Right ventricle myocardium inferior (tissue), 1 donor: ENCODE measurements around the gene SMAD1. TPM values are rescaled to one million over a fixed set of nuclear protein-coding genes. Genes with fewer than 3 reads are reported as not detected.

Experiments
- ATAC-seq: fragments of 200-7000 bp; cut with Tn5 transposase; one replicate; pipeline ENCODE4 v1.9.1; 2020; ENCODE audit warnings: mild to moderate bottlenecking, moderate library complexity
- DNase-seq: peaks from one replicate; pipeline ENCODE4 v3.0.0; 2021; ENCODE audit errors: missing footprints
- intact Hi-C: fragments of 100-400 bp; cut with DNase I; formaldehyde crosslinking; loops from one replicate; pipeline ENCODE4 v1.11.0; 2022
- long read RNA-seq: library from polyadenylated mRNA; unstranded; transcript quantifications from one replicate; pipeline ENCODE4 v2.0.0, GENCODE V29; 2021
- total RNA-seq: library from RNA; stranded (reverse); fragmentation: NEBNext Ultra II Directional; extraction: Animal tissue kit (Norgen Biotek cat#: 25700); gene quantifications from one replicate; pipeline ENCODE4 v1.2.1, GENCODE V29; 2021
- donor health status: DM: no; HTN: yes; CAD: no; lungs with severe emphysema.

Gene SMAD1
- 12.0 TPM for total RNA-seq
- long read RNA-seq, partial matches to known transcripts: 0 of 1 reads
- long read RNA-seq, other reads (novel, unspliced or antisense): 0 of 1 reads

- intact Hi-C loops: loop anchor here (5.0 to 10.0 kb wide), 3 partner anchors 51 to 307 kb away; no protein-coding TSS in a partner anchor
- ATAC-seq (peak; percentile 95), DNase-seq (peak; percentile 90)
Observed at GRCh38 chr4:145481164-145481941, at the start of gene SMAD1. Gene SMAD1 (plus strand): TSS chr4:145481853. CDS start chr4:145514614, 32,761 bp downstream.

DNA sequence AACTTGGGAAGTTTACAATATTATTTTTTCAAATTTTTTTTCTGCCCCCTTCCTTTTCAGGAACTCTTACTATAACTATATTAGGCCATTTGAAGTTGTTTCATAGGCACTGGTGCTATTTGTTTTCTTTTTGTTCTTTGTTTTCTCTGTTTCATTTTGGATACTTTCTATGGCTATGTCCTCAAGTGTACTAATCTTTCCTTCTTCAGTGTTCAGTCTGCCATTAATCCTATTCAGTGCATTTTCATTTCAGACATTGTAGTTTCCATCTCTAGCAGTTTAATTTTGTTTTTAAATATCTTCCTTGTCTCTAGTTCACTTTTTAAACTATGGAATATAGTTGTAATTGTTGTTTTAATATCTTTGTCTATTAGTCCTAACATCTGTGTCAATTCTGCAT is 48.0 kb upstream of the SMAD1 start:
- DNase-seq (no peak), ATAC-seq (no peak)
- intact Hi-C loops: no loop called here

GRCh38 chr4:145435646-145436045 is 46.0 kb upstream of the SMAD1 start:
- DNase-seq: no peak
- intact Hi-C loops: no loop called here
- no peak for ATAC-seq

GRCh38 chr4:145436114-145436513 is 45.5 kb upstream of the SMAD1 start:
- intact Hi-C loops: no loop called here
- no peak for ATAC-seq
- no peak for DNase-seq

GRCh38 chr4:145436796-145437195 is 44.9 kb upstream of the SMAD1 start:
- intact Hi-C loops: no loop called here
- ATAC-seq (no peak), DNase-seq (no peak)

- intact Hi-C loops: no loop called here
- no peak for DNase-seq
- ATAC-seq: no peak
Observed at GRCh38 chr4:145437466-145437865, 44.2 kb upstream of the SMAD1 start.

DNA sequence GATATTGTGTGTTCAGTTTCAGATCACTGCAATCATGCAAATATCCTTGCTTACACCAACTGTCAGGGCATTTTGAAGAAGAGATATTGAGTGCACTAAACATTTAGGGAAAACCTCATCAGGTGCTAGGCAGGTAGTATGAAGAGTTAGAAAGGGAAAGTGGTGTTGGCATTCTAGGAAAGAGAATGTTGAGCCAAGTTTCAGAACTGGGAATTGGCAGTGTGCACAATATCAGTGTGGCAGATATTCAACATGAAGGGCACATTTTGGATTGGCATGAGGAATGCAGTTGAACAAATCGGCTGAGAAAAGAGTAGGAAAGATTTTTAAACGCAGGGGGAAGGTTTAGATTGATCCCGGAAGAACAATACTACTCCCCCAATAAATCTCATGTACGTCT is 43.4 kb upstream of the SMAD1 start:
- intact Hi-C loops: no loop called here
- ATAC-seq (no peak), DNase-seq (no peak)

GRCh38 chr4:145440292-145441007 is 41.2 kb upstream of the SMAD1 start:
- DNase-seq: no peak
- intact Hi-C loops: no loop called here
- no peak for ATAC-seq

- DNase-seq (no peak), ATAC-seq (no peak)
- intact Hi-C loops: no loop called here
Observed at GRCh38 chr4:145446184-145446583, 35.5 kb upstream of the SMAD1 start.

DNA sequence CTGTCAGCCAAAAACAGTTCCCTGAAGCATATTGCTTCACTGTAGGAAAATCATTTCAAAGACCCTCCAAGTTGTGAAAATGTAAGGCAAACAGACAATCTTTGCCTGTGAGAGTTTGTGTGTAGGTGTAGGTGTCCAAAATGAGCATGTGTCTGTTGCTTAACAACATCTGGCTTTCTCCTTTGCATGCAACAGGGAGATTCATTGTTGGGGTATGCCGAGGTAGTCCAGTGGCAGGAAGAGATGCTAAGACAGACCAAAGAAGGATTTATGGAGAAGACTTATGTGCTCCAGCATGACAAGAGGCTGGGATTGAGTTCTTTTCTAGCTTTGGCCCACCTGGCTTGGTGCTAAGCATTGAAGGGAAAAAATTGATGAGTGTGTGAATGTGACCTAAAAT is 29.8 kb upstream of the SMAD1 start:
- intact Hi-C loops: no loop called here
- ATAC-seq: no peak
- DNase-seq: no peak

GRCh38 chr4:145452447-145453162 is 29.0 kb upstream of the SMAD1 start:
- intact Hi-C loops: no loop called here
- DNase-seq: no peak
- ATAC-seq: no peak

DNA sequence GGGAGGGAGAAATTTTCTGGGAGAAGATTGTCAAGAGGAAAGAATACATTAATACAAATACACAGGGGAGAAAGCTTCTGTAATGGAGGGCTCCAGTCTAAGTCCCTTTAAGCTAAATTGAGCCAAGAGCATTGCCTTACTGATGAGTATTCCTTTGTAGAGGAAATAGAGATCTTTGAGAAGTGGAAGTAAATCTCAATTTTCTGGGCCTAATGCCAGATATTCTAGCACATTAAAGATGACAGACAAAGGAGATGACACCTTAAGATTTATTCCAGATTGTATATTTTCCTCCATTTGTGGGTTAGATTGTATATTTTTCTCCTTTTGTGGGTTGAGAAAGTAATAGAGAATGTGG is 28.5 kb upstream of the SMAD1 start:
- ATAC-seq (no peak), DNase-seq (no peak)
- intact Hi-C loops: no loop called here

- intact Hi-C loops: no loop called here
- ATAC-seq (no peak), DNase-seq (no peak)
Observed at GRCh38 chr4:145473203-145473602, 8.4 kb upstream of the SMAD1 start.

- intact Hi-C loops: loop anchor here (5.0 to 10.0 kb wide), 3 partner anchors 52 to 305 kb away; no protein-coding TSS in a partner anchor
- no peak for ATAC-seq
- no peak for DNase-seq
Observed at GRCh38 chr4:145480257-145480656, 1.4 kb upstream of the SMAD1 start.

GRCh38 chr4:145481942-145482208 is 222 bp downstream of the SMAD1 start:
- intact Hi-C loops: loop anchor here (1.0 to 10.0 kb wide), 5 partner anchors 50 to 307 kb away; partner anchors contain the start of gene MMAA
- ATAC-seq: peak; percentile 35
- no peak for DNase-seq

GRCh38 chr4:145482209-145483037 is 770 bp downstream of the SMAD1 start:
- intact Hi-C loops: loop anchor here (1.0 to 10.0 kb wide), 5 partner anchors 50 to 308 kb away; partner anchors contain the start of gene MMAA
- ATAC-seq (peak; percentile 64), DNase-seq (peak; percentile 72)

DNA sequence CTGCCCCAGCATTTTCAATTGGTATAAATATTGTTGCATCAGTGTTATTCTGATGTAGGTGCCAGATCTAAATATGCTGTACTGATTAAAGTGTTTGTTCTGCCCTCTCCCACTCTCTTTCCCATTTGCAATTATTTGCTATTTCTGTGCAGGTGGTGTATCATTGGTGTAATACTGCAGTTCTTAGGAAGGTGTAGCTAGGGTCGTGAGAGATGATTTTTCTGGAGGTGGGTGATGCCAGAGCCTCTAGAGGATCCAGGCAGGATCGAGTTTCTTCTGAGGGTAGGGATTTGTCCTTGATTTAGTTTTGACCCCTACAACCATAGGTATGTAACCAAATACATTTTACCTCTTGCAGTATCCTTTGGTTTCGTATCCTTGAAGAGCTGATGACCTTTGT is 1.9 kb downstream of the SMAD1 start:
- DNase-seq: no peak
- intact Hi-C loops: loop anchor here (2.0 to 10.0 kb wide), 4 partner anchors 49 to 309 kb away; no protein-coding TSS in a partner anchor
- ATAC-seq: no peak

DNA sequence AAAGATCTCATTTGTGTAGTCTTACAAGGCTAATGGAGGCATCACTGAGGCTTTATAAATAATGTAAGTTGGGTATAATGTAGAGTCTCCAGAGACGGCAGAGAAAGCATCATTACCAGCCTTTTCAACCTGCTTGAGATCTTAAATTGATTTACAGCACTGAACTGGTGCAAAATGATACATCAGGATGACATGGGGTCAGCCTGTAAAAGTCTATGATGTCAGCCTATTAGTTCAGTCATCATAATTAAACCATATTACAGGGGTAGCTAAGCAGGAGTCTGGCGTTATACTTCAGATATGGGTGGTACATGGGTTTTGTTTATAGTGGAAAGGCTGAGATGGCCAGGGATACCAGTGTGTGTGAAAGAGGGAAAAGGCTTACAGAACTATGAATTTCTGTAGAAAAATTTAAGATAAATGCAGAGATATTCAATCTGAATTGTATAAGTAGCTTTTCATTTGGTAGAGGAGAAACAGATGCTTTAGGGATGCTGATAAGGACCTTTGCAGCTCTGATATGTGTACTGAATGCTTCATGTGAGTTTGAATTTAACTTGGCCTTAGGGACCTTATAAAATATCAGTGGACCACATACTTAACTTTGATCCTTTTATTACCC is 2.7 kb downstream of the SMAD1 start:
- no peak for ATAC-seq
- intact Hi-C loops: loop anchor here (5.0 to 10.0 kb wide), 3 partner anchors 48 to 310 kb away; no protein-coding TSS in a partner anchor

More for the DNA sequence above, 2.7 kb downstream of the SMAD1 start:
- DNase-seq: no peak
